Skeletal muscle tissue (tissue), 4 donors: ENCODE measurements around the gene GNAO1. TPM values are rescaled to one million over a fixed set of nuclear protein-coding genes. Genes with fewer than 3 reads are reported as not detected.

Source experiments
- H3K27ac ChIP-seq: one replicate; pipeline ENCODE4 v1.7.0; 2013; ENCODE audit warnings: mild to moderate bottlenecking, low read depth, low read length, inconsistent platforms
- H3K27me3 ChIP-seq, 3 donors: one replicate each; pipeline ENCODE4 v1.7.0; 2013; ENCODE audit warnings: low read length in 3 of 3; ENCODE audit not compliant: control insufficient read depth in 3 of 3, insufficient read depth in 3 of 3
- H3K36me3 ChIP-seq, 3 donors: one replicate each; pipeline ENCODE4 v1.7.0; 2013; ENCODE audit warnings: low read length in 3 of 3; ENCODE audit not compliant: control insufficient read depth in 3 of 3, insufficient read depth in 3 of 3
- H3K4me1 ChIP-seq, 3 donors: one replicate each; pipeline ENCODE4 v1.7.0; 2013; ENCODE audit warnings: low read length in 3 of 3, mild to moderate bottlenecking in 3 of 3; ENCODE audit not compliant: control insufficient read depth in 3 of 3, insufficient read depth in 3 of 3
- H3K4me3 ChIP-seq, 3 donors: one replicate each; pipeline ENCODE4 v1.7.0; 2013; ENCODE audit warnings: low read length in 3 of 3
- H3K9ac ChIP-seq, 3 donors: one replicate each; pipeline ENCODE4 v1.7.0; 2013; ENCODE audit warnings: low read length in 3 of 3, mild to moderate bottlenecking in 3 of 3, moderate library complexity in 2 of 3, low read depth in 1 of 3
- H3K9me3 ChIP-seq, 3 donors: one replicate each; pipeline ENCODE4 v1.7.0; 2013; ENCODE audit warnings: low read length in 3 of 3; ENCODE audit not compliant: control insufficient read depth in 3 of 3
- total RNA-seq: library from RNA; depleted of rRNA; stranded (reverse); fragments of >200 nt; gene quantifications from one replicate; pipeline ENCODE4 v1.2.3, GENCODE V29; 2014
- donor health status: Osteomylitis.

The GNAO1 gene
- total RNA-seq, 1 donor from 2014 or later: under 0.01 TPM

DNA sequence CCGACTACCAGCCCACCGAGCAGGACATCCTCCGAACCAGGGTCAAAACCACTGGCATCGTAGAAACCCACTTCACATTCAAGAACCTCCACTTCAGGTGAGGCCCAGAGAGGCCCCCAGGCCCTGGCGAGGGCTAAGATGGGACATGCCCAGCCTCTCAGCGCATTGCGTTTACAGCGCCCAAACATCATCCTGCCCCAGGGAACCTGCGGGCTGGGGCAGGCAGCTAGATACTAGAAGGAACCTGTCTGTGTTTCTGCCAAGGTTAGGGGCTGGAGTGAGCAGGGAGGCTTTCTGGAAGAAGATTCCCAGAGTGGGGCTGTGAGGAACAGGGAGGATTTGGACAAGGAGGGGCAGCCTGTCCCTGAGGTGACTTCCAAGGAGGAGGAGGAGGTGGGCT is 143.5 kb downstream of the GNAO1 start:
- Histone ChIP-seq H3K27me3 (no peaks in the 10 kb centered on the region), H3K9me3 (no peaks in the 10 kb centered on the region)

GRCh38 chr16:56336071-56336688 is 144.9 kb downstream of the GNAO1 start:
- Histone ChIP-seq H3K4me3 (no peak overlapping the region), H3K27me3 (no peaks in the 10 kb centered on the region), H3K4me1 (peaks cover 0 to 24% (median 20%) of the 10 kb centered on the region in 3 donors), H3K9ac (peak overlapping the region in 1 of 3 donors; percentile 16), H3K36me3 (no peaks in the 10 kb centered on the region), H3K9me3 (no peaks in the 10 kb centered on the region), H3K27ac (no peak overlapping the region)

More for the DNA sequence above, 143.5 kb downstream of the GNAO1 start:
- no peak overlapping the region for H3K27ac ChIP-seq
- H3K4me3 ChIP-seq: no peak overlapping the region
- H3K4me1 ChIP-seq: peaks cover 0 to 24% (median 20%) of the 10 kb centered on the region in 3 donors
- H3K36me3 ChIP-seq: no peaks in the 10 kb centered on the region
- no peak overlapping the region for H3K9ac ChIP-seq

DNA sequence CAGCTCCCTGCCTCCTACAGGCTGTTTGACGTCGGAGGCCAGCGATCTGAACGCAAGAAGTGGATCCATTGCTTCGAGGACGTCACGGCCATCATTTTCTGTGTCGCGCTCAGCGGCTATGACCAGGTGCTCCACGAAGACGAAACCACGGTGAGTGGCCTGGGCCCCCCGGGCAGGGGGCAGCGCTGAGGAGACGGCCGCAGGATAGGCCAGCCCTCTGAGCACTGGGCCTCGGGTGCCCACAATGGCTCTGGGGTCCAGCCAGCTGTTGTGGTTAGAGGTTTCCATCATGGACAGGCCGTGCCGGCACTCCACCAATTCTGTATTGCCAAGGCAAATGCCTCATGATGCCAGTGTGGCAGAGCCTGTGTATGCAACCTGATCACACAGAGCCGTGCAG is 145.4 kb downstream of the GNAO1 start:
- peaks cover 0 to 24% (median 20%) of the 10 kb centered on the region in 3 donors for H3K4me1 ChIP-seq
- H3K4me3 ChIP-seq: no peak overlapping the region
- H3K27me3 ChIP-seq: no peaks in the 10 kb centered on the region
- H3K27ac ChIP-seq: no peak overlapping the region
- H3K9me3 ChIP-seq: no peaks in the 10 kb centered on the region
- no peak overlapping the region for H3K9ac ChIP-seq
- no peaks in the 10 kb centered on the region for H3K36me3 ChIP-seq

GRCh38 chr16:56337131-56337857 is 146.0 kb downstream of the GNAO1 start:
- H3K9me3 ChIP-seq: no peaks in the 10 kb centered on the region
- no peak overlapping the region for H3K4me3 ChIP-seq
- H3K27ac ChIP-seq: no peak overlapping the region
- H3K4me1 ChIP-seq: peaks cover 0 to 24% (median 20%) of the 10 kb centered on the region in 3 donors
- no peaks in the 10 kb centered on the region for H3K27me3 ChIP-seq
- no peak overlapping the region for H3K9ac ChIP-seq
- no peaks in the 10 kb centered on the region for H3K36me3 ChIP-seq

DNA sequence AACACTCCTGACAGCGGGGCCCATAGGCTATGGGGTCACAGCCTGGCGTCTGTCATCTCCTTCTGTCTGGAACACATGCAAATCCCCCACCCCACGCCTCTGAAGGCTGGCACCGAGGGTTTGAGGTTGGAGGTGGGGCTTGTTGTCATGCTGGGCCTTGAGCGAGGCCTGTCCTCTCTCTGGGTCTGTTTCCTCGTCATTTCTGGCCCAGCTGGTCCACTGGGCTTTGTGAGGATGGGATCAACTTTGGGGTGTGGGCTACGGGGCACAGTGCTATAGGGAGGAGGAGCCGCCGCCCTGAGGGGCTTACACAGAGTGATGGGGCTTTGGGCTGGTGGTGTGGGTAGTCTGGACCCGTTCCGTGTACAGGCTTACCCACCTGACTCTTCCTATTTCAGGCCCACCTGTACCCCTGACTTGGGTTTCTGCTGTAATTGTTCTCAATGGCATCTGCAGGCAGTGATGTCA is 146.6 kb downstream of the GNAO1 start:
- Histone ChIP-seq H3K36me3 (no peaks in the 10 kb centered on the region), H3K4me1 (peaks cover 0 to 20% (median 17%) of the 10 kb centered on the region in 3 donors), H3K27ac (no peak overlapping the region), H3K9ac (no peak overlapping the region), H3K27me3 (no peaks in the 10 kb centered on the region), H3K9me3 (no peaks in the 10 kb centered on the region), H3K4me3 (no peak overlapping the region)

- Histone ChIP-seq H3K36me3 (no peaks in the 10 kb centered on the region), H3K9ac (no peak overlapping the region)
These were observed 147.5 kb downstream of the GNAO1 start for GRCh38 chr16:56338566-56339318.

DNA sequence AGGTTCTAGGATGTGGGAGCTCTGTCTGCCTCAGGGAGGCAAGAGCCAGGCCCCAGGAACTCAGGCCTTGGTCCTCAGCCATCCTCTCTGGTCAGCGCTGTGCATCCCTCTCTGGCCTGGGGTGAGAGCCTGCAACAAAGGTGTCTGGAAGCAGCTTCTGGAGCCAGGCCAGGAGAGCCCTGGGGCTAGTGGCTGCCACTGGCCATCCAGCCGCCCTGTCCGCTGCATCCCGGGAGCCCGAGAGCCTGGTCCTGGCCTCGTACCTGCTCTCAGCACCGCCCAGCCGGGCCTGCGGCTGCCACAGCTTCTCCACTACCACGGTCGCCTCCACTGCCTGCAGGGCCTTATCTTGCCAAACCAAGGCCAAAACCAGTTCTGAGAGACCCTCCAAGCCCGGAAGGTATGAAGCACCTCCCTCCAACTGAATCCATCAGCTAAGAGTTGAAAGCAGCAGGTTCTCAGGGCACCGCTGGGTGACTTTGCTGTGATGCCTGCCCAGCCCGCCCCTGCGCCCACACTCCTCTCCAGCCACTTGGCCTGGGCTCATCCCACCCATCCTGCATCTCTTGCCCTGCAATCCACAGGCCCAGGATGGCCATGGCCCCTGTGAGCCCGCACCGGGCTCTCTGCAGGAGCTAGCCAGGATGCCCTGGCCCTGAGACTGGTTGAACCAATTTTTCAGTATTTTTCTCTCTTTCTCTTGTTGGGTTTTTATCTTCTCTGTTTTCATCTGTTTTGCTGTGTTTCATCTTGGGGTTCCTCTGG is 148.3 kb downstream of the GNAO1 start:
- peaks cover 0 to 2% (median 0%) of the 10 kb centered on the region in 3 donors for H3K36me3 ChIP-seq
- H3K4me1 ChIP-seq: peaks cover 0 to 20% (median 16%) of the 10 kb centered on the region in 3 donors
- no peaks in the 10 kb centered on the region for H3K9me3 ChIP-seq
- no peak overlapping the region for H3K9ac ChIP-seq
- H3K27me3 ChIP-seq: no peaks in the 10 kb centered on the region
- H3K27ac ChIP-seq: no peak overlapping the region
- H3K4me3 ChIP-seq: no peak overlapping the region

More at GRCh38 chr16:56338566-56339318, 147.5 kb downstream of the GNAO1 start:
- no peaks in the 10 kb centered on the region for H3K27me3 ChIP-seq
- peaks cover 0 to 20% (median 16%) of the 10 kb centered on the region in 3 donors for H3K4me1 ChIP-seq
- H3K9me3 ChIP-seq: no peaks in the 10 kb centered on the region
- no peak overlapping the region for H3K4me3 ChIP-seq
- no peak overlapping the region for H3K27ac ChIP-seq

DNA sequence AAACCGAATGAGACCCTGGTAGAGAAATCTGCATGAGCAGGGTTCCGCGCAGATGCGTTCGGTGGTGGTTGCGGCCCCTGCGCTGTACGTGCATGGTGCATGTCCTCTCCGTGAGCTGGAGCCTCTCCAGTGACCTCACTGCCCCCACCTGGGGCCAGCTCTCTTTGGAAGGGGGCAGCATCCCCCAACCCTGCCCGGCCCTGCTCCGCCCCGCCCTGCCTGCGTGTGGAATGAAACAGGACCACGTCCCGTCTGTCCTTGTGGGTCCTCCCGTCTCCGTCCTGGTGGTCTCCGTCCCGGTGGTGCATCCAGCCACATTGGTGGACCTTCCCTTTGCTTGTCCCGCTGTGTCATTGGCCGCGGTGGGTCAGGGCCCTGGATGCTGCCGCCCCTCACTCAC is 149.1 kb downstream of the GNAO1 start:
- no peaks in the 10 kb centered on the region for H3K27me3 ChIP-seq
- no peak overlapping the region for H3K4me3 ChIP-seq
- no peak overlapping the region for H3K9ac ChIP-seq
- no peaks in the 10 kb centered on the region for H3K9me3 ChIP-seq
- no peak overlapping the region for H3K27ac ChIP-seq
- H3K36me3 ChIP-seq: peaks cover 0 to 2% (median 0%) of the 10 kb centered on the region in 3 donors
- H3K4me1 ChIP-seq: peaks cover 0 to 20% (median 16%) of the 10 kb centered on the region in 3 donors

DNA sequence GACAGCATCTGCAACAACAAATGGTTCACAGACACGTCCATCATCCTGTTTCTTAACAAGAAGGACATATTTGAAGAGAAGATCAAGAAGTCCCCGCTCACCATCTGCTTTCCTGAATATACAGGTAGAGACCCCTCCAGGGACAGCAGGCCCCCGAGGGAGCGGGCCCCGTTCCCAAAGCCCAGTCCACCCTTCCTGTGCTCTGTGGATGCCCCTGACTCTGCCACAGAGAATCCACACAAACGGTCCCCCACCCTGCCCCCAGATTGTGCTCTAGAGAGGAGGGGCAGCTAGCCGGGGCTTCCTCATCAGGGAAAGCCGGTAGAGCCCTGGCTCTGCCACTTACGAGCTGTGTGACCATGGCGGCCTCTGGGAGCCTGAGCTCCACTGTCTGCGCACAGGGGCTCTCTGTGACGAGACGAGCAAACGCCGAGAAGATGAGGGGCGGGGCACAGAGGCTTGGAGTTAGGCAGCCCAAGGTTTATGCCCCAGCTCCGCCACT is 149.6 kb downstream of the GNAO1 start:
- peaks cover 0 to 17% (median 16%) of the 10 kb centered on the region in 3 donors for H3K4me1 ChIP-seq
- peaks cover 0 to 2% (median 0%) of the 10 kb centered on the region in 3 donors for H3K36me3 ChIP-seq
- H3K4me3 ChIP-seq: no peak overlapping the region
- H3K9me3 ChIP-seq: no peaks in the 10 kb centered on the region
- H3K27ac ChIP-seq: no peak overlapping the region
- no peaks in the 10 kb centered on the region for H3K27me3 ChIP-seq
- H3K9ac ChIP-seq: no peak overlapping the region
